ENCODE data around the gene DGCR8. TPM values are rescaled to one million over a fixed set of nuclear protein-coding genes. Genes with fewer than 3 reads are reported as not detected.

DGCR8 gene
- total RNA-seq, 1 donor from 2014 or later = 29.5 TPM

DNA sequence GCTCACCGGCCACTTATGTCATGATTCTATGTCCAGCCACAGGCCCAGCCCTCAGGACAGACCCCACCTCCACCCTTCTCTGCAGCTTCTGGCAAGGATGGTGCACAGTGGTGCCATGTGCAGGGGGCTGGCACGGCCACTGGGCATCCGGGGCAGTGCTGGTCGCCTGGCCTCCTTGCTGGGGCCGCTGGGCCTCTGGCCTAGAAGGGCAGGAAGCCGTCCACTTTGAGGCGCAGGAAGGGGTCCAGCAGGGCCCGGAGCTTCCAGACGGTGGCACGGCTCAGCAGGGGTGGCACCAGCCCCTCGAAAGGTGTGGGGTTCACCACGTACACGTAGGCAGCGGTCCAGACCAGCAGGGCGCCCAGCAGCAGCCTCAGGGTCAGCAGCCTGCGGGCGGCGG, 68.4 kb downstream of the DGCR8 start:
- peaks cover 4% of the 10 kb centered on the region for H3K27me3 ChIP-seq (ENCODE audit: low read depth)
- intact Hi-C loops (cut with DNase I) = no loop called here
- peaks cover 6% of the 10 kb centered on the region for H3K36me3 ChIP-seq
- no peaks in the 10 kb centered on the region for H3K9me3 ChIP-seq
- no peak overlapping the region for H3K4me3 ChIP-seq
- no peaks in the 10 kb centered on the region for H3K4me1 ChIP-seq
- no peak overlapping the region for H3K27ac ChIP-seq
- TF ChIP-seq, protein P1, sequence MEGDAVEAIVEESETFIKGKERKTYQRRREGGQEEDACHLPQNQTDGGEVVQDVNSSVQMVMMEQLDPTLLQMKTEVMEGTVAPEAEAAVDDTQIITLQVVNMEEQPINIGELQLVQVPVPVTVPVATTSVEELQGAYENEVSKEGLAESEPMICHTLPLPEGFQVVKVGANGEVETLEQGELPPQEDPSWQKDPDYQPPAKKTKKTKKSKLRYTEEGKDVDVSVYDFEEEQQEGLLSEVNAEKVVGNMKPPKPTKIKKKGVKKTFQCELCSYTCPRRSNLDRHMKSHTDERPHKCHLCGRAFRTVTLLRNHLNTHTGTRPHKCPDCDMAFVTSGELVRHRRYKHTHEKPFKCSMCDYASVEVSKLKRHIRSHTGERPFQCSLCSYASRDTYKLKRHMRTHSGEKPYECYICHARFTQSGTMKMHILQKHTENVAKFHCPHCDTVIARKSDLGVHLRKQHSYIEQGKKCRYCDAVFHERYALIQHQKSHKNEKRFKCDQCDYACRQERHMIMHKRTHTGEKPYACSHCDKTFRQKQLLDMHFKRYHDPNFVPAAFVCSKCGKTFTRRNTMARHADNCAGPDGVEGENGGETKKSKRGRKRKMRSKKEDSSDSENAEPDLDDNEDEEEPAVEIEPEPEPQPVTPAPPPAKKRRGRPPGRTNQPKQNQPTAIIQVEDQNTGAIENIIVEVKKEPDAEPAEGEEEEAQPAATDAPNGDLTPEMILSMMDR (IDR thresholded peaks at IDR 0.05) = no peak
- ATAC-seq (no peak), DNase-seq (no peak)

DNA sequence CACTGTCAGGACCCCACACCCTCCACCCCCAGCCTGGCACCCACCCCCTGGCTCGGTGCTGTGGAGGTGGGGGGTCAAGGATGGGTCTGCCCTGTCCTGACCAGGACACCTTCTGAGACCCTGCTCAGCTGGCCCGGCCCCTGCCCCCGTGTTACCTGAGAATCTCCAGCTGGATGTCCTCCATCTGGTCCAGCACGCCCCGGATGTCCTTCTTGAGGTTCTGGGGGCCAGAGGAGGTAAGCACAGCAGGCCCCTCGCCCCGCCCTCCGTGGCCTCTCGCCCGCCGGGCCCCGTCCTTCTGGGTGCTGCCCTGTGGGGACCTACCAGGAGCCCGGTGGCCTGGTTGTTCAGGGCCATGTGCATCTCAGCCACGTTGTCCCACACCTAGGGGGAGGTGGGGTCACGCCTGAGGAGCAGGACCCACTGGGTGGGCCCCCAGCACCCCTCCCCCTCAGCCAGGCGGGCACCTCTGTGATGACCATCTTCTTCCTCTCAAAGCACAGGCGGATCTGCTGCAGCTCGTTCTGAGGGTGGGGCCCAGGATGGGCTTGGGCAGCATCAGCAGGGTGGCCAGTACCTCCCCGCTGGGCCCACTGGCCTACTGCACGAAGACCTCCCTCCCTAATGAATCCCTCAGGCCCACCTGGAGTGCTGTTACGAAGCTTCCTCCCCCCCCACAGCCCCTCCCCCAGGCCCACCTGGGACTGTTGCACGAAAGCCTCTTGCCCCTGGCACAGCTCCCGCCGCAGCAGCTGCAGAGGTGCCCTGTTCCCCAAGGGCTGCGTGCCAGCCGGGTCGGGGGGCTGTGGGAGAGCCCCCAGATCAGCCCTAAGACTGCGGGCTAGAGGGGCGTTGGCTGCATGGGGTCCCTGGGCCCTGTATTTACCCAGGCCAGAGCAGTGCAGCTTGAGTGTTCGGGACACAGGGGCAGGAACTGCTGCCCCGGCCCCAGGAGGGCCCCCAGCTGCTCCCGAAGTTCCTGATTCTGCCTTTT, 69.5 kb downstream of the DGCR8 start:
- no peaks in the 10 kb centered on the region for H3K36me3 ChIP-seq
- TF ChIP-seq, protein P1 (IDR thresholded peaks at IDR 0.05) = no peak
- peaks cover 4% of the 10 kb centered on the region for H3K27me3 ChIP-seq (ENCODE audit: low read depth)
- intact Hi-C loops (cut with DNase I) = loop anchor here (10.0 kb wide), 1 partner anchor 135 kb away; no protein-coding TSS in a partner anchor
- DNase-seq (no peak), ATAC-seq (peak in 1 of 2 donors; percentile 6)
- no peak overlapping the region for H3K4me3 ChIP-seq
- no peaks in the 10 kb centered on the region for H3K9me3 ChIP-seq
- H3K4me1 ChIP-seq = no peaks in the 10 kb centered on the region
- no peak overlapping the region for H3K27ac ChIP-seq

DNA sequence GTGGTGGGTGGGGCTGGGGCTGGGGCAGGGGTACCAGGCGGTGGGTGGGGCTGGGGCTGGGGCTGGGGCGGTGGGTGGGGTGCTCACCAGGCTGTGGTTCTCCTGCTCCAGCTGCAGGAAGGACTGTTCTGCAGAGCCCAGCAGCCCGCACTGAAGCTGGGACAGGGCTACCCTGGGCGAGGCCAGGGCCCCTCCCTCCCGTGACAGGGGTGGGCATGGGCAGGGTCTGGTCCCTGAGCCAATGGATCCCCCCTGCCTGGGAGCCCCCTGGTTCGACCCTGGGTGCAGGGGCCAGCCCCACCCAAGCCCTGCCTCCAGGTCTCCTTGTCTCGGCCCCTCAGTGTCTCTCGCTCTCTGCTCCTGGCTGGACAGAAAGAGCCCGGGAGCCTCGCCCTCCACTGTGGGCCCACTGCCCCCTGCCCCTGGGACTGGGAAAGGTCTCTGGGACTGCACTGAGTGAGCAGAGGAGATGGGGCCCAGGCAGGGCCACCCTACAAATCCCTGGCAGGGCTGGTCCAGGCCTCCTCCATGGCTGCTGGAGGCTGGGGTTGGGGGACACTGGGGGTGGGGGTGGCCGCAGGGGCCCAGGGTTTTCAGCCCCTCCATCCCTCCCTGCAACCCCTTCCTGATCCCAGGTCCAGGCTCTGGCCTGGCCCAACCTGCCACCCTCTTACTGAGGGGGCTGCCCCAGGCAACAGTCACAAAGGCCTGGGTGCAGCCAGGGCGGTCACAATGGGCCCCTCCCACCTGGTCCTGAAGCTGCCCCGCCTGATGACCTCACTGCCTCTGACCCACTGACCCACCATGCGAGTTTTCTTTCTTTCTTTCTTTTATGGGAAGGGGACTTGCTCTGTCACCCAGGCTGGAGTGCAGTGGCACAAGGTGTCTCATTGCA, 70.6 kb downstream of the DGCR8 start, which contains the start of gene CCDC188:
TSS of gene CCDC188 (minus strand) at position 675 of the 895 bp plus-strand sequence. CDS start at position 606, 69 bp downstream.
- no peak for DNase-seq
- H3K4me3 ChIP-seq = no peak within 1 kb of the TSS
- H3K27me3 ChIP-seq (ENCODE audit: low read depth) = peaks cover 13% of the 10 kb centered on the region
- no peak for ATAC-seq
- TF ChIP-seq, protein P1 (IDR thresholded peaks at IDR 0.05) = no peak
- H3K9me3 ChIP-seq = no peaks in the 10 kb centered on the region
- no peaks in the 10 kb centered on the region for H3K4me1 ChIP-seq
- intact Hi-C loops (cut with DNase I) = loop anchor here (10.0 kb wide), 1 partner anchor 134 kb away; no protein-coding TSS in a partner anchor
- H3K36me3 ChIP-seq = no peaks in the 10 kb centered on the region
- H3K27ac ChIP-seq = no peak within 1 kb of the TSS

- no peak for DNase-seq
- Histone ChIP-seq H3K4me1 (no peaks in the 10 kb centered on the region), H3K27me3 (ENCODE audit: low read depth) (peaks cover 15% of the 10 kb centered on the region), H3K36me3 (no peaks in the 10 kb centered on the region), H3K9me3 (no peaks in the 10 kb centered on the region), H3K4me3 (no peak overlapping the region), H3K27ac (no peak overlapping the region)
- TF ChIP-seq, protein P1 (IDR thresholded peaks at IDR 0.05) = no peak
- no peak for ATAC-seq
- intact Hi-C loops (cut with DNase I) = loop anchor here (10.0 kb wide), 1 partner anchor 134 kb away; no protein-coding TSS in a partner anchor
Measured at GRCh38 chr22:20151276-20151588, 71.2 kb downstream of the DGCR8 start.

DNA sequence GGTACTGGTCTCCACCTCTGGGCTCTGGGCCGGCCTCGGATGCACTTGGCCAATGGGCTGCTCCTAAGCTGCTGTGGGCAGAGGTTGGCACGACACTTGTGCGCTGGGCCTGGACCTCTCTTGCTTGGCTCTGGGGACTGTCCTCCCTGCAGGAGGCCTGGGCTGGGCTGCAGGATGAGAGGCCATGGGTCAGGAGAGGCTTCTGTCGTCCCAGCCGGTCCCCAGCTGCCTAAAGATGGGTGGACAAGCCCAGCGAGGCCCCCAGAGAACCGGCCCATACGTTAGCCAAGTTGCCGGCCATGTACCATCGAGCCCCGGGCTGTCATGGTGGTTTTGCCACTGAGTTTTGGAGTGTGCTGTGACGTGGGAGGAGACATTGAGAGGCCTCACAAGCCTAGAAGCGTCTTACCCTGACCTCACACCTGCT, 72.4 kb downstream of the DGCR8 start:
- Histone ChIP-seq H3K9me3 (no peaks in the 10 kb centered on the region), H3K4me1 (no peaks in the 10 kb centered on the region), H3K27me3 (ENCODE audit: low read depth) (peaks cover 15% of the 10 kb centered on the region), H3K4me3 (no peak overlapping the region), H3K27ac (no peak overlapping the region), H3K36me3 (no peaks in the 10 kb centered on the region)
- intact Hi-C loops (cut with DNase I) = loop anchor here (10.0 kb wide), 1 partner anchor 132 kb away; no protein-coding TSS in a partner anchor
- TF ChIP-seq, protein P1 (IDR thresholded peaks at IDR 0.05) = no peak
- ATAC-seq = no peak
- DNase-seq = no peak
